ENCODE results near the gene SMCO1. TPM values are rescaled to one million over a fixed set of nuclear protein-coding genes. Genes with fewer than 3 reads are reported as not detected.
"Not testable (repeated sequence)": the region's sequence is repeated elsewhere in the genome, so short reads cannot be mapped to it uniquely, and the experiment has no call there.

The SMCO1 gene
- total RNA-seq, 1 experiment from 2014 or later = not detected

DNA sequence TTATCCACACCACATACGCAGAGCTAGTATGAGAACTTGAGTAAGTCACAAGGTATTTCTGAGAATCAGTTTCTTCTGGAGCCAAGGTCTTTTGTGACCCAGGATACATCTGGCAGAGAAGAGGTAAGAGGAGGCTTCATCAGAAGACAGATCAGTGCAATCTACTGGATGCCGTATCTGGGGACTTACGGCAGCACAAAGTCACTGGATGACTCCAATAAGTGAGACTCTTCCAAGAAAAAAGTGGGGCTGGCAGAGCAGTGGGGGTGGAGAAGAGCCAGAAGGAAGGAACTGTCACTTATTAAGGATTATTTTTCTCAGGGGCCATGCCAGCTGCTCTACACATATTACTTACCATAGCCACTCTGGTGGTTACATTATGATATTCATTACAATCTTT lies 51.3 kb downstream of the SMCO1 start:
- Mint-ChIP-seq H3K27me3 (ENCODE audit: insufficient read depth, unreplicated experiment) (no peaks in the 10 kb centered on the region), H3K27ac (ENCODE audit: low read depth, unreplicated experiment) (no peak overlapping the region), H3K9me3 (ENCODE audit: unreplicated experiment) (no peaks in the 10 kb centered on the region), H3K36me3 (ENCODE audit: insufficient read depth, unreplicated experiment) (peaks cover 27% of the 10 kb centered on the region), H3K4me3 (ENCODE audit: unreplicated experiment) (no peak overlapping the region), H3K4me1 (ENCODE audit: insufficient read depth, unreplicated experiment) (no peaks in the 10 kb centered on the region)
- ChIA-PET POLR2A (no interaction called here), CTCF (no interaction called here)
- TF ChIP-seq, protein P1, sequence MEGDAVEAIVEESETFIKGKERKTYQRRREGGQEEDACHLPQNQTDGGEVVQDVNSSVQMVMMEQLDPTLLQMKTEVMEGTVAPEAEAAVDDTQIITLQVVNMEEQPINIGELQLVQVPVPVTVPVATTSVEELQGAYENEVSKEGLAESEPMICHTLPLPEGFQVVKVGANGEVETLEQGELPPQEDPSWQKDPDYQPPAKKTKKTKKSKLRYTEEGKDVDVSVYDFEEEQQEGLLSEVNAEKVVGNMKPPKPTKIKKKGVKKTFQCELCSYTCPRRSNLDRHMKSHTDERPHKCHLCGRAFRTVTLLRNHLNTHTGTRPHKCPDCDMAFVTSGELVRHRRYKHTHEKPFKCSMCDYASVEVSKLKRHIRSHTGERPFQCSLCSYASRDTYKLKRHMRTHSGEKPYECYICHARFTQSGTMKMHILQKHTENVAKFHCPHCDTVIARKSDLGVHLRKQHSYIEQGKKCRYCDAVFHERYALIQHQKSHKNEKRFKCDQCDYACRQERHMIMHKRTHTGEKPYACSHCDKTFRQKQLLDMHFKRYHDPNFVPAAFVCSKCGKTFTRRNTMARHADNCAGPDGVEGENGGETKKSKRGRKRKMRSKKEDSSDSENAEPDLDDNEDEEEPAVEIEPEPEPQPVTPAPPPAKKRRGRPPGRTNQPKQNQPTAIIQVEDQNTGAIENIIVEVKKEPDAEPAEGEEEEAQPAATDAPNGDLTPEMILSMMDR (IDR thresholded peaks at IDR 0.05; ENCODE audit: unreplicated experiment) = no peak
- no TSS peak for BruUV-seq (replicated peaks)
- intact Hi-C loops (cut with micrococcal nuclease) = no loop called here
- no peak for DNase-seq (ENCODE audit: unreplicated experiment)

DNA sequence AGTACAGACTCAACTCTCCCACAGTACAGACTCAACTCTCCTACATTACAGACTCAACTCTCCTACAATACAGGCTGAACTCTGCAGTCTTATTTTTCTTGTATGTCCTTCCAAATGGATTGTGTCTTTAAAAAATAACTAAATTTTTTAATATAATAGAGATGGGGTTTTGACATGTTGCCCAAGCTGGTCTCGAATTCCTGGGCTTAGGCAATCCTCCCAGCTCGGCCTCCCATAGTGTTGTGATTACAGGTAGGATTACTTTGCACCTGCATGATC lies 51.7 kb downstream of the SMCO1 start:
- no TSS peak for BruUV-seq (replicated peaks)
- H3K4me3 Mint-ChIP-seq (ENCODE audit: unreplicated experiment) = no peak overlapping the region
- DNase-seq (ENCODE audit: unreplicated experiment) = no peak
- no peaks in the 10 kb centered on the region for H3K9me3 Mint-ChIP-seq (ENCODE audit: unreplicated experiment)
- TF ChIP-seq, protein P1 (IDR thresholded peaks at IDR 0.05; ENCODE audit: unreplicated experiment) = no peak
- intact Hi-C loops (cut with micrococcal nuclease) = no loop called here
- H3K36me3 Mint-ChIP-seq (ENCODE audit: insufficient read depth, unreplicated experiment) = peaks cover 23% of the 10 kb centered on the region
- H3K27ac Mint-ChIP-seq (ENCODE audit: low read depth, unreplicated experiment) = no peak overlapping the region
- CTCF ChIA-PET = no interaction called here
- POLR2A ChIA-PET = no interaction called here
- no peaks in the 10 kb centered on the region for H3K4me1 Mint-ChIP-seq (ENCODE audit: insufficient read depth, unreplicated experiment)
- no peaks in the 10 kb centered on the region for H3K27me3 Mint-ChIP-seq (ENCODE audit: insufficient read depth, unreplicated experiment)

DNA sequence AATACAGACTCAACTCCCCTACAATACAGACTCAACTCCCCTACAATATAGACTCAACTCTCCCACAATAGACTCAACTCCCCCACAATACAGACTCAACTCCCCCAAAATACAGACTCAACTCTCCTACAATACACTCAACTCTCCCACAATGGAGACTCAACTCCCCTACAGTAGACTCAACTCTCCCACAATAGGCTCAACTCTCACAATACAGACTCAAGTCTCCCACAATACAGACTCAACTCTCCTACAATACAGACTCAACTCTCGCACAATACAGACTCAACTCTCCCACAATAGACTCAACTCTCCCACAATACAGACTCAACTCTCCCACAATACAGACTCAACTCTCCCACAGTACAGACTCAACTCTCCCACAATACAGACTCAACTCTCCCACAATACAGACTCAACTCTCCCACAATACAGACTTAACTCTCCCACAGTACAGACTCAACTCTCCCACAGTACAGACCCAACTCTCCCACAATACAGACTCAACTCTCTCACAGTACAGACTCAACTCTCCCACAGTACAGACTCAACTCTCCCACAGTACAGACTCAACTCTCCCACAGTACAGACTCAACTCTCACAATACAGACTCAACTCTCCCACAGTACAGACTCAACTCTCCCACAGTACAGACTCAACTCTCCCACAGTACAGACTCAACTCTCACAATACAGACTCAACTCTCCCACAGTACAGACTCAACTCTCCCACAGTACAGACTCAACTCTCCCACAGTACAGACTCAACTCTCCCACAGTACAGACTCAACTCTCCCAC lies 52.3 kb downstream of the SMCO1 start:
- H3K36me3 Mint-ChIP-seq (ENCODE audit: insufficient read depth, unreplicated experiment) = peaks cover 18% of the 10 kb centered on the region
- H3K9me3 Mint-ChIP-seq (ENCODE audit: unreplicated experiment); DNase-seq (ENCODE audit: unreplicated experiment); intact Hi-C loops (cut with micrococcal nuclease); POLR2A ChIA-PET; CTCF ChIA-PET; BruUV-seq (replicated peaks); H3K4me1 Mint-ChIP-seq (ENCODE audit: insufficient read depth, unreplicated experiment); H3K4me3 Mint-ChIP-seq (ENCODE audit: unreplicated experiment); H3K27ac Mint-ChIP-seq (ENCODE audit: low read depth, unreplicated experiment); H3K27me3 Mint-ChIP-seq (ENCODE audit: insufficient read depth, unreplicated experiment): not testable (repeated sequence)

DNA sequence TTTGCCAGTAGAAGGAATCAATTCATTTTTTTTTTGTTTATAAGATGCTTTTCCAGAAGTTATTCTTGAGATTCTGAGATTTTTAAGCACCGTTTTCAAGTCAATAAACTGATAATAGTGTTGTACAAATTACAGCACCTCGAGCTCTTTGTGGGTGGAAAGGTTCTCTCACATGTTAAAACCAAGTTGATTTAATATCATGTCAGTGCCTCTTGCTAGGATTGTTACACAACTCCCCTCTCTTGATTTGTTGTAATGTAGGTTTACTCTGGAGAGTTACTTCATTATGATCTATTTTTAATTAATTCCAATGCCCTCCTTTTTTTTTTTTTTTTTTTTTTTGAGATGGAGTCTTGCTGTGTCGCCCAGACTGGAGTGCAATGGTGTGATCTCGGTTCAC lies 57.1 kb downstream of the SMCO1 start:
- H3K27ac Mint-ChIP-seq (ENCODE audit: low read depth, unreplicated experiment) = no peak overlapping the region
- no peaks in the 10 kb centered on the region for H3K4me1 Mint-ChIP-seq (ENCODE audit: insufficient read depth, unreplicated experiment)
- H3K9me3 Mint-ChIP-seq (ENCODE audit: unreplicated experiment) = no peaks in the 10 kb centered on the region
- no peak for DNase-seq (ENCODE audit: unreplicated experiment)
- no peaks in the 10 kb centered on the region for H3K27me3 Mint-ChIP-seq (ENCODE audit: insufficient read depth, unreplicated experiment)
- TF ChIP-seq, protein P1 (IDR thresholded peaks at IDR 0.05; ENCODE audit: unreplicated experiment) = no peak
- BruUV-seq (replicated peaks) = no TSS peak
- ChIA-PET CTCF (interaction anchor here (0.6 to 0.7 kb wide), 2 partner anchors 118 to 138 kb away, joined by 3 to 6 read pairs; no protein-coding TSS in a partner anchor), POLR2A (interaction anchor here (0.6 kb wide), 1 partner anchor 410 kb away, joined by 3 read pairs; the partner anchor contains the start of gene SENP5)
- H3K36me3 Mint-ChIP-seq (ENCODE audit: insufficient read depth, unreplicated experiment) = peaks cover 1% of the 10 kb centered on the region
- intact Hi-C loops (cut with micrococcal nuclease) = no loop called here
- H3K4me3 Mint-ChIP-seq (ENCODE audit: unreplicated experiment) = no peak overlapping the region

DNA sequence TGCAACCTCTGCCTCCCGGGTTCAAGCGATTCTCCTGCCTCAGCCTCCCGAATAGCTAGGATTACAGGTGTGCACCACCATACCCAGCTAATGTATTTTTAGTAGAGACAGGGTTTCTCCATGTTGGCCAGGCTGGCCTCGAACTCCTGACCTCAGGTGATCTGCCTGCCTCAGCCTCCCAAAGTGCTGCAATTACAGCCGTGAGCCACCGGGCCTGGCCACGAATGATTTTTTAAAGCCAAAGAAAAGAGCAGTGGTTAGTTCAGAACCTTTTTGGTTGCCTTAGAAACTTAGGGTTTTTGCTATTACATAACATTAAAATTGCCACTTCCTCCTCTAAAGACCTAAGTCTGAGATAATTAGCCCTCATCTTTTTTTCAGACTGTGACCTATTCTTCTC lies 57.7 kb downstream of the SMCO1 start:
- H3K27ac Mint-ChIP-seq (ENCODE audit: low read depth, unreplicated experiment); BruUV-seq (replicated peaks); H3K36me3 Mint-ChIP-seq (ENCODE audit: insufficient read depth, unreplicated experiment); H3K27me3 Mint-ChIP-seq (ENCODE audit: insufficient read depth, unreplicated experiment); DNase-seq (ENCODE audit: unreplicated experiment); intact Hi-C loops (cut with micrococcal nuclease); H3K4me3 Mint-ChIP-seq (ENCODE audit: unreplicated experiment); H3K4me1 Mint-ChIP-seq (ENCODE audit: insufficient read depth, unreplicated experiment); H3K9me3 Mint-ChIP-seq (ENCODE audit: unreplicated experiment): not testable (repeated sequence)
- ChIA-PET POLR2A (interaction anchor here (0.6 kb wide), 1 partner anchor 410 kb away, joined by 3 read pairs; the partner anchor contains the start of gene SENP5), CTCF (interaction anchor here (0.6 to 0.7 kb wide), 3 partner anchors 29 to 139 kb away, joined by 3 to 6 read pairs (median 5); no protein-coding TSS in a partner anchor)

Other genes with a start within 250 kb of the SMCO1 start
- gene PCYT1A, start 227.6 kb downstream of the SMCO1 start, total RNA-seq (2022) = 64.5 and 78.1 TPM in 2 replicates
- gene DYNLT2B, start 197.1 kb downstream of the SMCO1 start, total RNA-seq (2022) = 22.3 and 23.5 TPM in 2 replicates
- 2.4 and 7.3 TPM in 2 replicates for gene TM4SF19, start 177.0 kb downstream of the SMCO1 start, total RNA-seq (2022)
- 64.7 and 71.6 TPM in 2 replicates for gene UBXN7, start 82.9 kb downstream of the SMCO1 start, total RNA-seq (2022)
- gene RNF168, start 11.6 kb downstream of the SMCO1 start, total RNA-seq (2022) = 25.0 and 27.0 TPM in 2 replicates
- gene WDR53, start 53.2 kb upstream of the SMCO1 start, total RNA-seq (2022) = 14.4 and 18.8 TPM in 2 replicates
- gene FBXO45, start 53.3 kb upstream of the SMCO1 start, total RNA-seq (2022) = 13.2 and 16.0 TPM in 2 replicates
- not detected in 2 replicates for gene NRROS, start 124.3 kb upstream of the SMCO1 start, total RNA-seq (2022)
- 1.8 and 3.2 TPM in 2 replicates for gene CEP19, start 196.9 kb upstream of the SMCO1 start, total RNA-seq (2022)
- gene PIGX, start 197.0 kb upstream of the SMCO1 start, total RNA-seq (2022) = 20.8 and 23.2 TPM in 2 replicates
- gene PAK2, start 224.5 kb upstream of the SMCO1 start, total RNA-seq (2022) = 119 and 126 TPM in 2 replicates

Data from MCF 10A (cell line).